Esophagus mucosa (tissue), 1 donor: ENCODE data around the gene UBR2. TPM values are rescaled to one million over a fixed set of nuclear protein-coding genes. Genes with fewer than 3 reads are reported as not detected.
"Not testable (repeated sequence)": the region's sequence is repeated elsewhere in the genome, so short reads cannot be mapped to it uniquely, and the experiment has no call there.

Source experiments
- ATAC-seq: fragments of 200-7000 bp; cut with Tn5 transposase; one replicate; pipeline ENCODE4 v1.9.1; 2020
- total RNA-seq: library from RNA; stranded (reverse); gene quantifications from one replicate; pipeline ENCODE4 v1.2.4, GENCODE V29; 2023
- donor health status: DM: yes; HTN: yes; CAD: no.

Gene UBR2
- total RNA-seq, 1 donor from 2014 or later, result 15.0 TPM

GRCh38 chr6:42693725-42694323 is 130.0 kb downstream of the UBR2 start:
- no peak for ATAC-seq

GRCh38 chr6:42694586-42694985 is 130.8 kb downstream of the UBR2 start:
- ATAC-seq, result no peak

GRCh38 chr6:42696526-42697267 is 132.9 kb downstream of the UBR2 start:
- ATAC-seq, result no peak

- ATAC-seq, result no peak
Observed at GRCh38 chr6:42697268-42697655, 133.4 kb downstream of the UBR2 start.

GRCh38 chr6:42698217-42698616 is 134.4 kb downstream of the UBR2 start:
- no peak for ATAC-seq

GRCh38 chr6:42702200-42702599 is 138.4 kb downstream of the UBR2 start:
- ATAC-seq, result no peak

- not testable (repeated sequence) for ATAC-seq
Observed at GRCh38 chr6:42702786-42703185, 139.0 kb downstream of the UBR2 start.

GRCh38 chr6:42704251-42704936 is 140.6 kb downstream of the UBR2 start:
- peak; percentile 18 for ATAC-seq

- ATAC-seq, result peak; percentile 73
Observed at GRCh38 chr6:42704937-42705374, 141.1 kb downstream of the UBR2 start.

GRCh38 chr6:42707595-42707994 is 143.8 kb downstream of the UBR2 start:
- no peak for ATAC-seq

GRCh38 chr6:42708096-42708495 is 144.3 kb downstream of the UBR2 start:
- no peak for ATAC-seq

- ATAC-seq, result no peak
Observed at GRCh38 chr6:42709871-42710270, 146.0 kb downstream of the UBR2 start.

- no peak for ATAC-seq
Observed at GRCh38 chr6:42710316-42710715, 146.5 kb downstream of the UBR2 start.

- no peak for ATAC-seq
Observed at GRCh38 chr6:42711930-42712329, 148.1 kb downstream of the UBR2 start.

- peak; percentile 47 for ATAC-seq
Observed at GRCh38 chr6:42714098-42714761, 150.4 kb downstream of the UBR2 start.

- ATAC-seq, result no peak
Observed at GRCh38 chr6:42715871-42716270, 152.0 kb downstream of the UBR2 start.

GRCh38 chr6:42720739-42721138 is 156.9 kb downstream of the UBR2 start:
- no peak for ATAC-seq

- ATAC-seq, result no peak
Observed at GRCh38 chr6:42722497-42722896, 158.7 kb downstream of the UBR2 start, which contains the start of gene PRPH2. PRPH2 (minus strand) TSS chr6:42722597; CDS start chr6:42722334, 263 bp downstream.

- no peak for ATAC-seq
Observed at GRCh38 chr6:42724825-42725224, 161.0 kb downstream of the UBR2 start.

GRCh38 chr6:42726026-42726425 is 162.2 kb downstream of the UBR2 start:
- no peak for ATAC-seq

GRCh38 chr6:42726485-42727086 is 162.8 kb downstream of the UBR2 start:
- peak; percentile 92 for ATAC-seq

GRCh38 chr6:42727087-42727611 is 163.3 kb downstream of the UBR2 start:
- peak; percentile 41 for ATAC-seq
